Activated T-helper 2 cell treated with anti-CD3 and anti-CD28 coated beads, Interferon-gamma antibody, Interleukin-2, Interleukin-4, amounts not matched to agents 10 μg/mL and 5 μg/mL and 100 μg/mL, durations not matched to agents 14 hours and 24 hours and 36 hours (primary cell): ENCODE measurements around the gene PRR5L. TPM values are rescaled to one million over a fixed set of nuclear protein-coding genes. Genes with fewer than 3 reads are reported as not detected.
A peak's percentile ranks its signal among the peaks of the same experiment; 100 is the strongest.

Source experiments
- DNase-seq: peaks from one replicate; pipeline ENCODE4 v3.0.0; 2021; ENCODE audit warnings: low spot score
- H3K27ac Mint-ChIP-seq: one replicate; pipeline ENCODE4 v1.8.0; 2021; ENCODE audit warnings: mixed read lengths
- H3K27me3 Mint-ChIP-seq: one replicate; pipeline ENCODE4 v1.8.0; 2021; ENCODE audit warnings: low read depth, mixed read lengths
- H3K36me3 Mint-ChIP-seq: one replicate; pipeline ENCODE4 v1.8.0; 2021; ENCODE audit warnings: low read depth, mixed read lengths
- H3K4me1 Mint-ChIP-seq: one replicate; pipeline ENCODE4 v1.8.0; 2021; ENCODE audit warnings: low read depth, mixed read lengths
- H3K4me3 Mint-ChIP-seq: one replicate; pipeline ENCODE4 v1.8.0; 2021; ENCODE audit warnings: low read depth, mild to moderate bottlenecking, moderate library complexity, mixed read lengths
- H3K9me3 Mint-ChIP-seq: one replicate; pipeline ENCODE4 v1.8.0; 2021; ENCODE audit warnings: mixed read lengths
- intact Hi-C: fragments of 100-400 bp; cut with micrococcal nuclease; formaldehyde crosslinking; loops from one replicate; pipeline ENCODE4 v1.15.1; 2023
- total RNA-seq: library from RNA; stranded (reverse); gene quantifications from 2 replicates; pipeline ENCODE4 v1.2.3, GENCODE V29; 2022

PRR5L gene
- total RNA-seq, 1 donor from 2014 or later, result 23.4 TPM

DNA sequence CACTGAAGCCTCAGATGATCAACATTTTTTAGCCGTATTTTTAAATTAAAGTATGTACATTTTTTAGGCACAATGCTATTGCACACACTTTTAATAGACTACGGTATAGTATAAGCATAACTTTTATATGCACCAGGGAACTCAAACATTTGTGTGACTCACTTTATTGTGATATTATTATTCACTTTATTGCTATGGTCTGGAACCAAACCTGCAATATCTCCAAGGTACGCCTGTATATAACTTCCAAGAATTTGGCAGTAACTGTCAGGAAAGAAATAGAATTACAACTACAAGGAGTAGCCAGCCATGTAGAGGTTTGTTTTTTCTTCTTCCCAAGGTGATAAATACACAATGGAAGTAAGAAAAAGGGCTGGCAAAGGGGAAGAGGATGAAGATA lies 62.3 kb downstream of the PRR5L start:
- DNase-seq, result no peak
- Mint-ChIP-seq H3K9me3 (no peaks in the 10 kb centered on the region), H3K27ac (no peak overlapping the region), H3K4me1 (peaks cover 72% of the 10 kb centered on the region), H3K36me3 (no peaks in the 10 kb centered on the region), H3K4me3 (no peak overlapping the region), H3K27me3 (peaks cover 10% of the 10 kb centered on the region)
- intact Hi-C loops, result no loop called here

DNA sequence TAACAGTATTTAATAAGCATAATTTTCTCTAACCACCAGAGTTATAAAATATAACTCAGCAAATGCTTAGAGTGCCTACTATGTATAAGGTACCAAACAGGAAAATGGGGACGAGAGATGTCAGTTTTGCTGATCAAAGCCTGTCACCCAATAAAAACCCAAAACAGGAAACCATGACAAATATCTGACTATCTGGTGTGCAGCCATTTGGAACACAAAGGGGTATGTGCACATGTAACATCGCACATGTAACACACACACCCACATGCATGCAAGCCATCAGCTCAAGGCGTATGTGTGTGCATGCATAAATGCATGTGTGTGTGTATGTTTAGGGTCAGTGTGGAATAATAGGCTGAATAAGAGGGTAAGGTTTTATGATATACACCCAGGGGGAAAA lies 64.2 kb downstream of the PRR5L start:
- intact Hi-C loops, result no loop called here
- H3K4me1 Mint-ChIP-seq, result peaks cover 59% of the 10 kb centered on the region
- peaks cover 22% of the 10 kb centered on the region for H3K27me3 Mint-ChIP-seq
- DNase-seq, result no peak
- no peaks in the 10 kb centered on the region for H3K9me3 Mint-ChIP-seq
- no peaks in the 10 kb centered on the region for H3K36me3 Mint-ChIP-seq
- H3K4me3 Mint-ChIP-seq, result no peak overlapping the region
- H3K27ac Mint-ChIP-seq, result no peak overlapping the region

DNA sequence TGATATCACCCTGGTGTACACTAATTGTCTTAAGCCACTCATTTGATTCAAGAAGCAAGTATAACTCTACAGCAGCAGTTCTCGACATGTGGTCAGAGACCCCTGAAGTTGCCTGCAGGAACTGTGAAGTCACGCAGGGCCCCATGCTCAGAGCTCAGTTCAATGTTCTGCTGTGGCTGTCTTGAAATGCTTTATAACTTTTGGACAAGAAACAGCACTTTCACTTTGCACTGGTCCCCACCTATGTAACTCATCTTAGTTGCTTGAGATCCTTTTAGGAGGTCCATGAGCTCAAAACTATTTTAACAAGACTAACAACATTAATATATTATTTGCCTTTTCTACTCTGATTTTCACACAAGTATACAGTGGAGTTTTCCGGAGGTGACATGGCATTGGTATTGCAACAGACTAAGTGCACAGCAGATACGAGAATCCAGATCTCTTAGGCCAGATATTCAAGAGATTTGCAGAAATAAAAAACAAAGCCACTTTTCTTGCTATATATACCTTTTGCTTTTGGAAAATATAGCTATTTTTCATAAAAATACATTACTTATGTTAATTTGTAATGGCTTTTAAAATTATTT lies 64.8 kb downstream of the PRR5L start:
- no peaks in the 10 kb centered on the region for H3K36me3 Mint-ChIP-seq
- no peak overlapping the region for H3K4me3 Mint-ChIP-seq
- no peaks in the 10 kb centered on the region for H3K9me3 Mint-ChIP-seq
- H3K27ac Mint-ChIP-seq, result no peak overlapping the region
- intact Hi-C loops, result no loop called here
- peaks cover 57% of the 10 kb centered on the region for H3K4me1 Mint-ChIP-seq
- peaks cover 28% of the 10 kb centered on the region for H3K27me3 Mint-ChIP-seq
- no peak for DNase-seq

DNA sequence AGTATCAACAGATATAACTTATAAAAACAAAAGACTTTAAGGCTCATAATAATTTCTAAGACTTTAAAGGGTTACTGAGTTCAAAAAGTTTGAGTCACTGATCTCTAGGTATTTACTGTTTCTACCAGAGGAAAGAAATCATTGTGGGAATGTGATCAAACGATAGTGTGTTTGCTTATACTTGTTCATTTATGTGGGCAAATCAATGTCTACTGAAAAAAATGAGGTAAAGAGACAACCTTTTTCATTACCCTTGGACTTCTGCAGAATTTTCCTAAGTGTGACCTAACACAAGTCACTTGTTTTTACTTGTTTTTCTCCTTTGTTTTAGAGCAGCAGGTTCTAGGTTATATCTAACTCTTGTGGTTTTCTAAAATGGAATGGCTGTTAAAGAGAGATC lies 65.4 kb downstream of the PRR5L start:
- no peak for DNase-seq
- peaks cover 32% of the 10 kb centered on the region for H3K27me3 Mint-ChIP-seq

DNA sequence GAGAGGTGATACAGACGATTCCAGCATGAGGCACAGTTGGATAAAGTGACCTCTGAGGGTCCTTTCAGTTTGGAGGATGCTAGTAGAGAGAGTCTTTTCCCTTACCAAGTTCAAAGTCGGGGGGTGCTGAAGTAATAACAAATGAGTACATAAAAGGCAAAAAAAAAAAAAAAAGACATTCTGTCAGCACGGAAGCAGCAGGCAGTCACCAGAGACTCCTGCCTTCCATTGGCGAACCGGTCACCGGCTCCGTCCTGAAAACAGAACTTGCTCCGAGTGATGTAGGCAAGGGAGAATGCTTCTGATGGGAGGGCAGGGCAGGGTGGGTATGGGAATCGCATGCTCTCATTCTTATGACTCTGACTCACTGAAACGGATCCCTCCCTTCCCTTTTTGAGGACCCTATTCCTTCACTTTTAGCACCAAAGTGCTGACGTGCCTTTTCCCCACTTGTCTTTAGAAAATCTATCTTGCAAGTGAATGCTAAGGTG lies 65.9 kb downstream of the PRR5L start:
- intact Hi-C loops, result no loop called here
- no peaks in the 10 kb centered on the region for H3K9me3 Mint-ChIP-seq
- no peak overlapping the region for H3K27ac Mint-ChIP-seq
- H3K4me3 Mint-ChIP-seq, result peak overlapping the region; percentile 31
- H3K36me3 Mint-ChIP-seq, result no peaks in the 10 kb centered on the region
- H3K4me1 Mint-ChIP-seq, result peaks cover 49% of the 10 kb centered on the region
- DNase-seq, result no peak
- peaks cover 36% of the 10 kb centered on the region for H3K27me3 Mint-ChIP-seq

More for the DNA sequence above, 65.4 kb downstream of the PRR5L start:
- H3K27ac Mint-ChIP-seq, result no peak overlapping the region
- H3K9me3 Mint-ChIP-seq, result no peaks in the 10 kb centered on the region
- H3K4me1 Mint-ChIP-seq, result peaks cover 54% of the 10 kb centered on the region
- intact Hi-C loops, result no loop called here
- no peaks in the 10 kb centered on the region for H3K36me3 Mint-ChIP-seq
- peak overlapping the region; percentile 31 for H3K4me3 Mint-ChIP-seq

DNA sequence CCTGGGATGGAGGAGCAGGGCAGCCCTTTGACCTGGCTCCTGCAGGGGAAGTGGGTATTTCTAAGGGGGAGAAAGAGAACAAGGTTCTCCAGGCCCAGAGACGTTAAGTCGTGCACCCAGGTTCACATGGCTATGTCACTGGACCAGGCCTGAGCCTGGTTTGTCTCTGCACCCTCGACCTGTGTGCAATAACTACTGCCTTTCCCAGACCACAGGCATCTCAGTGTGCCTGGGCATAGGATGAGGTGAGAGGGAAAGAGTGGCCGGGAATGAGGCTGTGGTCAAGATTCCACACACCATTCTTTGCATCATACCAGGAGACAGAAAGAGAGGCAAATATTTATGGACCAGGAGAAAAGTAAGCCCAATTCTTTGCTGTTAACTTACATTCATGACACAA lies 66.8 kb downstream of the PRR5L start:
- H3K36me3 Mint-ChIP-seq, result no peaks in the 10 kb centered on the region
- H3K4me3 Mint-ChIP-seq, result no peak overlapping the region
- no peak for DNase-seq
- peaks cover 44% of the 10 kb centered on the region for H3K27me3 Mint-ChIP-seq
- H3K4me1 Mint-ChIP-seq, result peaks cover 40% of the 10 kb centered on the region
- intact Hi-C loops, result no loop called here
- no peak overlapping the region for H3K27ac Mint-ChIP-seq
- no peaks in the 10 kb centered on the region for H3K9me3 Mint-ChIP-seq

DNA sequence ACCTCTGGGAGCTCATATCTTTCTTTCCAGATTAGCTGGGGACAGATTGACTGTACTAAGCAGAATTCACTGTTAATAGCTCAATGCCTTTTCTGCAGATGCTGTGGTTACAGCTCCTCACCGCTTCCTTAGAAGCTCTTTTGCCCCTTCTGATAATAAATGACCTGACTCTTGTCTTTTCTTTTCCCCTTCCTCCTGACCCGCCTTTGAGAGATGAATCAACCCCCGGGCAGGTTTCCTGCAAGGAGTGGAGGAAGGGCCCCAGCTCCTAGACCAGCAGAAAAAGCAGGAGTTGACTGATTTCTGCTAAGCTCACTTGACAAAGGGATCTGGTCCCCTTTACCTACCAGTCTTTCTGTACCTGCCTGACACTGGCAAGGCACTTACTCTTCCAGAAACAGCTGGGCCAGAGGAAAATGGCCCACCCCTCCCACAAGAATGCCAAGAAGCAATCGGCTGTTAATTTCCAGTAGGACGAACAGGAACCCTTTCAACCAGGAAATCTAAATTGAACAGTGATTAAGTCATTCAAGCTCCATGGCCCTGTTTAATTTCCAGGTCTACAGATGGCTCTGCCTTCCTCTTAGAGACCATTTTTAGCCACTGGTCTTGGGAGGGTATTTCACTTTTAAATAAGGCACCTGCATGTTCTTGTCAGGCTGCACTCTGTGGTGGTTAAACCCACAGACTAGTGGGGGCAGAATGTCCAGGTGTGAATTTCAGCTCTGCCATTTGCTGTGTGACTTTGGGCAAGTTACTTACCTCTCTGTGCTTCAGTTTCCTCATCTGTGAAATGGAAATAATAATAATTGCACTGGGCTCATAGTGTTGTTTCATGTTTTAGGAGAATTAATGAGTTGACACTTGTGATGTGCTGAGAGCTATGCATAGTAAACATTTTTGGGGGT lies 67.5 kb downstream of the PRR5L start:
- Mint-ChIP-seq H3K4me3 (no peak overlapping the region), H3K9me3 (no peaks in the 10 kb centered on the region), H3K4me1 (peaks cover 38% of the 10 kb centered on the region), H3K27ac (no peak overlapping the region), H3K27me3 (peaks cover 47% of the 10 kb centered on the region), H3K36me3 (no peaks in the 10 kb centered on the region)
- intact Hi-C loops, result no loop called here
- no peak for DNase-seq

DNA sequence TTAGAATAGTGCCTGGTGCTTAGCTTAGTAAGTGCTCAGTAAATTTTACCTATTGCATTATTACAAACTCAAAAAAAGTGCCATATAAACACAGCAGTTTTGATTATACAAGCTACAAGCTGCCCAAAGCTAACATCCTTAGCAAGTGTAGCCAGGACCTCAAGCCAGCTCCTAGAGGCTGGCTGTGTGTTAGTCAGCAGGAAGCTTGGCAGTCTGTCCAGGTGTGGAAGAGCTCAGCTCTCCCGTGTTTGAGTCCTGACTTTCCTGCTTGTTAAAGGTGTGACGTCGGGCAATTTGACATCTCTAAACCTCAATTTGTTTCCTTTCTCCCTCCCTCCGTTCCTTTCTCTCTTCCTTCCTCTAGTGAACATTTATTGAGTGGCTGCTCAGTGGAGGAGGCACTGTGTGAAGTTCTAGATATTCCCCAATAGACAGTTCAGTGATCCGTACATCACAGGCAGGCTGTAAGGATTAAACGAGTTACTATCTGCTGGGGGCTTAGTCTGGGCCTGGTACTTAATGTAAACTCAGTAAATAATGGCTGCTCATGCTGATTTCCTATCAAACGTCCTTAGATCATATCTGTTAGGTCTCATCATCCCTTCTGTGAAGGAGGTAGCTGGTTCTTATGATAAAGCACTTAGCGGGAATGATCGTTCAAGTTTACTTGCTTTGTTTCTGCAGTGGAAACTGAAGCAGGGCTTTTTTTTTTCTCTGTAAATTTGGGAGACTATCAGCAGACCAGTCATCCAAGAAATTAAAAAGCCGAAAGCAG lies 68.7 kb downstream of the PRR5L start:
- H3K27ac Mint-ChIP-seq, result no peak overlapping the region
- peaks cover 36% of the 10 kb centered on the region for H3K4me1 Mint-ChIP-seq
- no peak overlapping the region for H3K4me3 Mint-ChIP-seq
- H3K36me3 Mint-ChIP-seq, result no peaks in the 10 kb centered on the region
- H3K9me3 Mint-ChIP-seq, result no peaks in the 10 kb centered on the region
- no peak for DNase-seq
- H3K27me3 Mint-ChIP-seq, result peaks cover 51% of the 10 kb centered on the region
- intact Hi-C loops, result no loop called here

DNA sequence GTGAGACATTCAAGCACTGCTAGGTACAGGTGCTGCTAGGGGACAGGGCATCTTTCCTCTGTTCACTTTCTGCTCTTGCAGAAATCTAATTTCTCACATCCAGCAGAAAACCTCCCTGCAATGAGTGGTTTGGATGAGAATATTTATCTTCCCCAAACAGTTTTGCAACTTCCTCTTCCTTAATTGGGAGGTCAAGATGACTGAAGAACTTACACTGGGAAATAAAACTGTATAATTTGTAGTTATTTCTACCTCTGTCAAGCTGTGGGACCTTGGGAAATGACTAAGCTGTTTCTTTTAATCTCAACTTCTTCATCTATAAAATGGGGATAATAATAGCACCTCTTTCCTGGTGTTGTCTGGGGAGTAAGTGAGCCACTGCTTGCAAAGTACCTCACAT lies 69.8 kb downstream of the PRR5L start:
- H3K36me3 Mint-ChIP-seq, result no peaks in the 10 kb centered on the region
- no peak for DNase-seq
- peaks cover 25% of the 10 kb centered on the region for H3K4me1 Mint-ChIP-seq
- H3K9me3 Mint-ChIP-seq, result no peaks in the 10 kb centered on the region
- intact Hi-C loops, result no loop called here
- no peak overlapping the region for H3K4me3 Mint-ChIP-seq
- peaks cover 57% of the 10 kb centered on the region for H3K27me3 Mint-ChIP-seq
- H3K27ac Mint-ChIP-seq, result no peak overlapping the region

DNA sequence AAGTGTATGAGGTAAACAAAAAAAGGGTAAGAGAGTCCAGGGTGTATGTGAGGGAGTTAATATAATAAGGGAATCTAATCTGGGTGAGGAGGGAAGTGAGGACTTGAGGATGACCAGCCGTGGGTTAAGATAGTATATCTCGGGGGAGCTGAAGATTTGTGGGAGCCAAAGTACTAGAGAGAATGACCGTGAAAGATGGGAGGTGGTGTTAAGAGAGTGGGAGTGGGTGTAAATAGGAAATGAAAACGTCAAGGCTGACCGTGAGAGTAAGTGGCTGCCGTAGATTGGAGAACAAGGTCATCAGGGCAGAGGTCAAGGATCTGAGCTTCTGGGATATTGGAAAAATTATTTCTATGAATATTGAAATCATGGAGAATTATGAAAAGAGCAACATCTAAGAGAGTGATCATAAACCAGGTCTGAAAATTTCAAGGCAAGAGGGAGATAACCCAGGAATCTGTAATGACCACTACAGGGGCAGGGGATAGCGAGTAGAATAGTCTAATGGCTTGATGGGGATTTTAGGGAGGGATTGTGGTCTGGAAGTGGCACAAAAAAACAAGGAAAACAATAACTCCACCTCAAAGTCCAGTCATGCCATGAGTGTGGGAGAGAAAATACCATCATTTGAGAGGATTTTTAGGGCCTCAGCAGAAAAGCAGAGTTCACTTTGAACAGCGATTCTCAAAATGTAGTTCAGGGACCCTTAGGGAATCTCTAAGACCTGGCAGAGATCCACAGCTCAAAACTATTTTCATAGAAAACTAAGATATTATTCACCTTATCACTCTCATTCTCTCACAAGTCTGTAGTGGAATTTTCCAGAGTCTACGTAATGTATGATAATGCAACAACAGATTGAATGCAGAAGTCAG lies 72.0 kb downstream of the PRR5L start:
- H3K27me3 Mint-ChIP-seq, result peaks cover 63% of the 10 kb centered on the region

DNA sequence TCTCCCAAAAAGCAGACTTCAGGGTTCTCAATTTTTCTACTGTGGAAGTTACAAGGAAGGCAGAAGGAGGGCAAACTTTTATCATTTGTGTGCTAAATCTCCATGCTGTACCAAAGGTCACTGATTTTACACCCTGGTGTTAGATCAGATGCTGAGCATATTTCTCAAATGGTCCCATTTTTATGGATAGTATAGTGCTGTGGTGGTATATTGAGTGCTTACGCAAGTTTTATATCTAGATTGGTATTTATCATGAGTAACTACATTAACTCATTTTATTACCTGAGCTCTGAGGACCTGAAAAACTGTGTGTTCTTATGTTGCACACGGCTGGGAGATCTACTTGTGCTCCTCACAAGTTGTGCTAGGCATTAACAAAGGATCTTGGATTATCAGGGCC lies 75.1 kb downstream of the PRR5L start:
- Mint-ChIP-seq H3K36me3 (no peaks in the 10 kb centered on the region), H3K27ac (no peak overlapping the region), H3K4me1 (peaks cover 9% of the 10 kb centered on the region), H3K27me3 (peaks cover 63% of the 10 kb centered on the region), H3K9me3 (no peaks in the 10 kb centered on the region), H3K4me3 (no peak overlapping the region)
- no peak for DNase-seq
- intact Hi-C loops, result no loop called here

More for the DNA sequence above, 72.0 kb downstream of the PRR5L start:
- no peaks in the 10 kb centered on the region for H3K9me3 Mint-ChIP-seq
- peaks cover 10% of the 10 kb centered on the region for H3K4me1 Mint-ChIP-seq
- H3K27ac Mint-ChIP-seq, result no peak overlapping the region
- H3K36me3 Mint-ChIP-seq, result no peaks in the 10 kb centered on the region
- DNase-seq, result no peak
- H3K4me3 Mint-ChIP-seq, result no peak overlapping the region
- intact Hi-C loops, result no loop called here

DNA sequence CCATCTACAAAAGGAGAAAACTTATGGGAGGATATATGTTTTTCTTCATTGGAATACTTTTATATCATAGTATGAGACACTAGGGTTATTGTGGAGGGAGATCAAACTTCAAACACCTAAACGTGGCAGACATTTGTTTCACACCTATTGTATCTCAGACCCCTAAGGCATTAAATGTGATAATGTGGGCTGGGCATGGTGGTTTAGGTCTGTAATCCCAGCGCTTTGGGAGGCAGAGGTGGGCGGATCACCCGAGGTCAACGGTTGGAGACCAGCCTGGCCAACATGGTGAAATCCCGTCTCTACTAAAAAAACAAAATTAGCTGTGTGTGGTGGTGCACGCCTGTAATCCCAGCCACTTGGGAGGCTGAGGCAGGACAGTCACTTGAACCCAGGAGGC lies 75.5 kb downstream of the PRR5L start:
- intact Hi-C loops, result no loop called here
- no peak for DNase-seq
- no peaks in the 10 kb centered on the region for H3K36me3 Mint-ChIP-seq
- H3K27me3 Mint-ChIP-seq, result peaks cover 63% of the 10 kb centered on the region
- H3K9me3 Mint-ChIP-seq, result no peaks in the 10 kb centered on the region
- peaks cover 9% of the 10 kb centered on the region for H3K4me1 Mint-ChIP-seq
- no peak overlapping the region for H3K4me3 Mint-ChIP-seq
- H3K27ac Mint-ChIP-seq, result no peak overlapping the region
